GM19463 (cell line): ENCODE data around the gene GSTT2B.
"Not testable (repeated sequence)": the region's sequence is repeated elsewhere in the genome, so short reads cannot be mapped to it uniquely, and the experiment has no call there.

Source experiments
- ATAC-seq: cut with Tn5 transposase; IDR thresholded peaks from one replicate; pipeline ENCODE4 v1.9.1; 2021; ENCODE audit warnings: mild to moderate bottlenecking, moderate library complexity; ENCODE audit not compliant: unreplicated experiment

GSTT2B gene

GRCh38 chr22:23961084-23961771, at the start of gene GSTT2B:
TSS of gene GSTT2B (minus strand) at chr22:23961195. CDS start at chr22:23961131, 64 bp downstream.
- ATAC-seq: not testable (repeated sequence)

- no peak for ATAC-seq
These were observed 49.0 kb upstream of the GSTT2B start for GRCh38 chr22:24010018-24010391.

- no peak for ATAC-seq
These were observed 48.4 kb upstream of the GSTT2B start for GRCh38 chr22:24009227-24010017.

- no peak for ATAC-seq
These were observed 47.6 kb upstream of the GSTT2B start for GRCh38 chr22:24008381-24009226.

GRCh38 chr22:24008022-24008283, 47.0 kb upstream of the GSTT2B start:
- no peak for ATAC-seq

GRCh38 chr22:24007253-24008021, 46.4 kb upstream of the GSTT2B start:
- no peak for ATAC-seq

- no peak for ATAC-seq
These were observed 45.9 kb upstream of the GSTT2B start for GRCh38 chr22:24006914-24007214.

GRCh38 chr22:24006207-24006913, 45.4 kb upstream of the GSTT2B start:
- ATAC-seq: no peak

- ATAC-seq: no peak
These were observed 44.2 kb upstream of the GSTT2B start, which contains the start of gene GSTT4 for GRCh38 chr22:24005201-24005600. TSS of gene GSTT4 (minus strand) at chr22:24005453. CDS start at chr22:24005356, 97 bp downstream.

GRCh38 chr22:24003887-24004286, 42.9 kb upstream of the GSTT2B start:
- ATAC-seq: no peak

- no peak for ATAC-seq
These were observed 41.9 kb upstream of the GSTT2B start for GRCh38 chr22:24002851-24003250.

GRCh38 chr22:24002272-24002671, 41.3 kb upstream of the GSTT2B start:
- ATAC-seq: no peak

- no peak for ATAC-seq
These were observed 40.3 kb upstream of the GSTT2B start for GRCh38 chr22:24001314-24001713.

GRCh38 chr22:23999779-24000178, 38.8 kb upstream of the GSTT2B start:
- not testable (repeated sequence) for ATAC-seq

GRCh38 chr22:23997092-23997491, 36.1 kb upstream of the GSTT2B start:
- no peak for ATAC-seq

GRCh38 chr22:23993581-23994177, 32.7 kb upstream of the GSTT2B start:
- ATAC-seq: not testable (repeated sequence)

GRCh38 chr22:23993080-23993479, 32.1 kb upstream of the GSTT2B start:
- ATAC-seq: not testable (repeated sequence)

GRCh38 chr22:23989583-23990244, 28.7 kb upstream of the GSTT2B start:
- ATAC-seq: not testable (repeated sequence)

GRCh38 chr22:23986538-23987178, 25.7 kb upstream of the GSTT2B start:
- ATAC-seq: not testable (repeated sequence)
